Activated T-helper 1 cell treated with Interleukin-2 at 50 U/mL for 16 hours (primary cell): Measurements from ENCODE around the gene GPR108.
A peak's percentile ranks its signal among the peaks of the same experiment; 100 is the strongest.

Experiments
- DNase-seq: peaks from one replicate; pipeline ENCODE4 v3.0.0-alpha.2; 2020; ENCODE audit warnings: low read depth

Gene GPR108

DNA sequence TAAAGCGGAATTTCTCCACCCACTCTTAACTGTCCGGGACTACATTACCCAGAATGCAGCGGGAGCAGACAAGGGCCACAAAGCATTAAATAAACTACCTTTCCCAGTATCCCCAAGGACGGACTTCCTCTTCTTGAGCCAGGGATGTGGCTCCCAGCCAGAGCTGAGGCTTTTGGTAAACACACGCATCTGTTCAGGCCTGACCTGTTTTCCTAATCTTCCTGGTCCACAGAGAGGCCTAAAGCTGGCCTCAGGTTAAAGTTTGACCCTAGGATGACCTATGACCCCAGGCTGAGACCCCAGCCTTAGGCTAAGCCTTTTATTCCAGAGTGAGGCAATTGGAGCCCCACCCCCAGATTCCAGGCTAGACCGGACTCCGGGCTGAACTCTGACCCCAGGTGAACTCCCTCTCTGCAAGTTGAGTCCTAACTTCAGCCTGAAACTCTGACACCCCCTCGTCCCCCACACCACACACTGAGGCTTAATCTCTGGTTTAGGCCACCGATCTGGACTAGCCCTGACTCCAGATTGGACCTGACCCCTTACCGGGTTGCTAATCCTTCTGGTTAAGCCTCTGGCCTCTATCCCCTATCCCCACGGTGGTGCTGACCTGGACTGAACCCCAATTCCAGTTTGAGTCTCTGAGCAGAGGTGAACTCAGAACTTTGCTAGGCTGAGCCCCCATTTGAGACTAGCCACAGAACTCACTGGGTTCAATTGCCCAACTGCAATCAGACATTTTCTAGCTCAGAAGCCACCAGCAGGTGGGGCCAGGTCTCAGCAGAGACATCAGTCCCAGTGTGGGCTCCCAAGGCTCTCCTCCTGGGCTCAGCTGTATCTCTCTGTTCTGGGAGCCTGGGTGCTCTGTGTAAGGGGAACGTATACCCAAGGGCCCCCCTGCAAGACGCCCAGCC lies 750 bp upstream of the GPR108 start:
- DNase-seq: peak; percentile 55

DNA sequence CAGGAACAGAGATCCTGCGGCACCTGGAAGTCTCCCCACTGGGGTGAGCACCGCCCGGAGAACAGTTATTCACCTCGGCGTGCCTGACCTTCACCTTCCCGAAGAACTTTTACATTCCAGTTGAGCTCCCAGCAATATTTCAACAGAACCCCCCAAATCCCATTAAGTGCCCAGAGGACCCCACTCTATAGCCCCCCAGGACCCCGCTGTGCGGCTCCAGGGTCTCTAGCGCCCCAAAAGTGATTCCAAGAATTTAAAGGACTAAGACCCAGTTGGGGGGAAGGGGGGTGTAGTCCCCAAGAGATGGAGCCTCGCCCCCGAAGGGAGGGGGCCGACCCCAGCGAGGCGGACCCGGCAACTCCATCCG lies 480 bp downstream of the GPR108 start:
- DNase-seq: no peak

DNA sequence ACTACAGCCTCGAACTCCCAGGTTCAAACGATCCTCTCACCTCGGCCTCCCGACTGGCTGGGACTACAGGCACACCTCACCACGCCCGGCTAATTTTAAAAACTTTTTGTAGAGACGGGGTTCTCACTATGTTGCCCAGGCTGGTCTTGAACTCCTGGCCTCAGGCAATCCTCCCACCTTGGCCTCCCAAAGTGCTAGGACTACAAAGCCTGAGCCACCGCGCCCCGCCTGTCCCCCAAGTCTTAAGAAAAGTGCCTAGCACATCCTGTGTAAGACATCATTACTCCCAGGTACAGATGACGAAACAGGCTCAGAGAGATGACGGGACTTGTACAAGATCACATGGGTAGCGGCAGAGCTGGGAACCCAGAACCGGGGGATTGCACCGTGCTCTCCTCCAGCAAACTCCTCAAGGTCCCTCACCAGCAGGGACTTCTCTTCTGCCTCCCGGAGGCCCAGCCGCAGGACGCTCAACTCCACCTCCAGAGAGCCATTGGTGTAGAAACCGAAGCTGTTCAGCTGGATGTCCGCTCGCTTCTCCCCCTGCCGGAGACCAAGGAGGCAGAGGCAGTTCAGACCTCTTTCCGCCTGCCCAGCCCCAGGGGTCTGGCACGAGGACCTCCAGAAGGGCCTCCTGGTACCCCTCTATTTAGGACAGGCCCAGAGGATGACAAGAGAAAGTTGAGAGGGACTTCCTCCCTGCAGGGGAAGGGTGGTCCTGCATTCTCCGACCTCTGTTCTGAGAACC lies 1.0 kb downstream of the GPR108 start:
- DNase-seq: peak; percentile 43

DNA sequence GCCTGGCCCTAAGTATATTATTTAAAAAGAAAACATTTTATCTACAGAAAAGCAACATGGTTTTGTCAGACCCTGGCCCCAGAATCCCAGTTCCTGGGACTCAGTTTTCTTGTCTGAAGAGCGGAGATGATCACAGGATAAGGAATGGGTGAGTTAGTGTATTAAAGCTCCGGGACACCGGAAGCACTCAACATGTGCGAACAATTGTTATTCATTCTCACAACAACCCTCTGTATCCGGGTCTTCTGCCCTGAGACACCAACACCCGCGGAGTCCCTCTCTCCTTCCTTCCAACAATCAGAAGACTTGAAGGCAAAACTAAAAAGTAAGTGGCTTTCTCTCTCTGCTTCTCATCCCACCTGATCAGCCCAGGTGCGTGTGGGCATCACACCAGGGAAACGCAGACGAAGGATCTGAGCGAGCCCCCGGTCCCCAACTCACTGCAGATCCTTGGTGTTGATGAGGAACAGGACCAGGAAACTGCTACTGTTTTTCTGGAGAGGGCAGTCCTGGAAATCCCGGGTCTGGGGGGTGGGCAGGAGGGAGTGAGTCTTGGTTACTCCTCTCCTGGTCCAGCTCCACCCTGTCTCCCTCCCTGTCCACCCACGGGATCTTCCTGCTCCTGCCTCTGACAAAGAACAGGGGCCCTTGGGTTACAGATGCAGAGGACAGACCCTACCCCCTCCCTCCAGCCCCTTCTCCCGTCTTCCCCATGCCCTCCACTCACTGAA lies 2.0 kb downstream of the GPR108 start:
- no peak for DNase-seq

DNA sequence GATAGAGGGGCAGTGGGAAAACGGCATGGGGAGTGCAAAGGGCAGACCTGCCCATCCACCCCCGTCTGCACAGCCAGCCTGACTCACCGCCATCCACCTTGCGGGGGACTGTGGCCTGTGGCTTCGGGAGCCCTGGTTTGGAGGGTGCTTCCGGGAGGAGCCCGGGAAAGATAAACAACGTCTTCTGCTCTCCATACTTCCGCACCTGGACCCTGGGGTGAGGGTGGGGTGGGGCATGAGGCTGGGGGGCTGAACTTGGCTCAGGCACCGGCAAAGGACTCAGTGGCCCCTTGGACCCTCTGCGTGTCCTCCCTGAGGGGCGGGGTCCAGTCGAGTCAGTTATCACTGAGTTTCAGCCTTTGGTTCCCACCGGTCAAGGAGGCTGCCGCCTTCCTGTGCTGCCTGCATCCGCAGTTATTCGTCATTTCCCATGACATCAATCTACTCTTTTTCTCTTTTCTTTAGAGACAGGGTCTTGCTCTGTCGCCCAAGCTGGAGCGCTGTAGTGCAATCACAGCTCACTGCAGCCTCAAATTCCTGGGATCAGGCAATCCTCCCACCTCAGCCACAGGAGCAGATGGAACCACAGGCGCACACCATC lies 3.2 kb downstream of the GPR108 start:
- no peak for DNase-seq

DNA sequence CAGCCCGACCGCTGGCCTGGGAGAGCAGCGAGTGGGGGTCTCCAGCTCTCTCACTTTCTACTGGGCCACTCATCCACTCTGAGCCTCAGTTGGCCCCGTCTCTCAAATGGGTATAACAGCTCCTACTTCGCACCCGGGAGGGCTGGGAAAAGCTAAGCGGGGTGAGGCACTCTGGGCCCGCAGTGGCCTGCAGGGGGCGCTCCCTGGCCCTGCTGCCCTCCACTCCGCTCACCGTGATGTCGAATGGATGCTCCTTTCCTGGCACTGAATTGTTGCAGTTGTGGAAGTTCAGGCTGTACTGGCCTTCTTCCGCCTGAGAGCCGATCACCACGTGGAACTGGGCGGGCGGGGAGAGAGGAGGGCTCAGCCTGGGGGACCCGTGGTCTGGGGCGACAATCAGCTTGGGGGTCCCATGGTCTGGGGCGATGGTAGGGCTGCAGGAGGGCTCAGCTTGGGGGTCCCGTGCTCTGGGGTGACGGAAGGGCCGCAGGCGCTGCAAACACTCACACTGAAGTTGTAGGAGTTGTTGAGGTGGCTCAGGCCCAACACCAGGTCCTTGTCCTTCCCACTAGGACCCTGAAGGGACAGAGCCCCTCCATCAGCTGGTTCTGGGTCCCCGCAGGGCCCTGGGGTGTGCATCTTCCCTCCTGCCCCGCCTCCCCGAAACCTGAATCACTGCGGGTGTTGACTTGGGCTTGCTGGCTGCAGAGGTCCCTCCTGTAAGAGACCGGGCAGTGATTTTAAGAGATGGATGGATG lies 3.9 kb downstream of the GPR108 start:
- DNase-seq: no peak

DNA sequence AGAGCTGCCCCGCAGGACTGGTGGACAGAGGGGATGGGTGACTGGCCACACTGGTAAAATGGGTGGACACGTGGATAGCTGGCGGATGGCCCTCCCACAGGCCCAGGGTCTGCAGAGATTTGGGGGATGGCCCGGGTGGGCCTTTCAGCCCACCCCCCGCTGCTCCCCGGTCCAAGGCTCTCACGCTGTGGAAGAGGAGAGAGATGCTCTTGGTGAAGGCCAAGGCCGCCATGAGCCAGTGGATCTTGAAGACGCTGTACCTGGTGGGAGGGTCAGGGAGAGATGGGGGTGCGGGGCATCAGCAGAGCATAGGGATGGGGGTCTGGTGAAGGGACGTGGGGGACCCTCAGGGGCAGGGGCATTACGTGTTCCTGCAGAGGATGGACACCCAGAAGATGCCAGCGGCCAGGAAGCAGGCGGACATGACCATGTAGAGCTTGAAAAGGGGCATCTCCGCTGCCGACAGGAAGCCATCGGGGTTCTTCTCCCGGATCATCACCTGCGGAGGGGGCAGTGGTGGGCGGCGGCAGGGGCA lies 4.5 kb downstream of the GPR108 start:
- no peak for DNase-seq

DNA sequence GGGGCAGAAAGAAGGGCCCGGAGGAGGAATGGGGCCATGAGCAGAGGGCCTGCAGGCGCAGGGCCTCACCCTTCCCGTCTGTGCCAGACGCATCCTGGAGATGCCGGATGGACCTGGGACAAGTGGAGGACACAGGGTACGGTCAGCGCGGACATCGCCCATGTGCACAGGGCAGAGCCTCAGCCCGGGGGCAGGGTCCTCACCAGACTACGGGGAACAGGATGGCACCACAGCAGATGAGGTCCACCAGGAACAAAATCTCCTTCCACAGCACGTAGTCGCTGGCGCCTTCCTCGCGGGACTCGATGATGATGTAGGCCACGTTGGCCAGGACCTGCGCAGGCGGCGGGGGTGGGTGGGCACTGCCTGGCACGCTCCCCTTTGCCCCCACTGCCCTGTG lies 5.6 kb downstream of the GPR108 start:
- DNase-seq: no peak

DNA sequence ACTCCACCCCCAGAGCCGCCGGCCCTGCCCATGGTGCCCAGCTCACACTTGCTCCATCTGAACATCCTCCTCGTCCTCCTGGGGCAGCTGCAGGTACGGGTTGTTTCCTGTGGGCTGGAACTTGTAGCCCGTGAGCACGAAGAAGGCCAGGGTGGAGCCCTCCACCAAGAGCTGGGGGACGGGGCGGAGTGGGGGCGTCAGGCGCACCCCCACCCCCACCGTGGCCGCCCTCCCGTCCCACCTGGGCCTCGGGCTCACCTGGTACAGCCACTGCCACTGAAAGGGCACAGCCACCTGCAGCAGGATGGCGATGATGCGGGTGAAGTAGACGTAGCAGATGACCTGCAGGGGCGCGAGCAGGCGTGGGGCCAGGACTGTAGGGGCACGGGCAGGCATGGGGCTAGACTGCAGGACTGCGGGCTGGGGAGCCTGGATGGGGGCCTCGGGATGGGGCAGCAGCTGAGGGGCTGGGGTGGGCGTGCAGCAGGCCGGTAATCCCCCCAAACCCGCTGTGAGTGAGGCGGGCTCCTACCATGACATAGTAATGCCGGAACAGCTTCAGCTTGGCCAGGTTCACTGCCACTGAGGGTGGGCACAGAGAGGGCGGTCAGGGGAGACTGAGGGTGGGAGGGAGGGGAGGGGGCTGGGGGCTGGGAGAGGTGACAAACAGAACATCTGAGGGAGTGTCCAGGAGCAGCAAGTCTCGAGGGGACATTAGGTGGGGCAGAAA lies 6.3 kb downstream of the GPR108 start:
- no peak for DNase-seq

DNA sequence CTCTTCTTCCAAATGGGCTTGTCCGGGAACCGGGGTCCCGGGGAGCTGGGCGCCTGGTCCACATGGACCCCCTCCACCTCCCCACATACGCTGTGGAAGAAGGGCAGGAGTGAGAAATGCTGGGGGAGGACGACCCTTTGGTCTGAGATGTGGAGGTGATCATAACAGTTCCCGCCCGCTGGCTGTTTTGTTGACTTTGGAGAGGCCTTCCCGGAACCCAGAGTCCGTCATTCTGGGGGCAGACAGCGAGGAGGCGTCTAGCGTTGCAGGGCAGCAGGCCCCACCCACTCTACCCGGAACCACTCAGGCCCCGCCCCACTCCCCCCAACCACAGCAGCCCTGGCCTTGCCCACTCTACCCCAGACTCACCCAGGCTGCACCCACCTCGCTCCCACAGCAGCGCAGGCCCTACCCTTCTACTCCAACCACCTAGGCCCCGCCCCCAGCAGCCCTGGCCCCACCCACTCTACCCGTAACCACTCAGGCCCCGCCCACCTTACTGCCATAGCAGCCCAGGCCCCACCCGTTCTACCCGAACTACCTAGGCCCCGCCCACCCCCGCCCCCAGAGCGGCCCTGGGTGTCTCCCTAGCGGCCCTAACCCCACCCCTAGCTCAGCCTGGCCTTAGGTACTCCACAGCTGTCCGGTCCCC lies 7.1 kb downstream of the GPR108 start:
- no peak for DNase-seq

DNA sequence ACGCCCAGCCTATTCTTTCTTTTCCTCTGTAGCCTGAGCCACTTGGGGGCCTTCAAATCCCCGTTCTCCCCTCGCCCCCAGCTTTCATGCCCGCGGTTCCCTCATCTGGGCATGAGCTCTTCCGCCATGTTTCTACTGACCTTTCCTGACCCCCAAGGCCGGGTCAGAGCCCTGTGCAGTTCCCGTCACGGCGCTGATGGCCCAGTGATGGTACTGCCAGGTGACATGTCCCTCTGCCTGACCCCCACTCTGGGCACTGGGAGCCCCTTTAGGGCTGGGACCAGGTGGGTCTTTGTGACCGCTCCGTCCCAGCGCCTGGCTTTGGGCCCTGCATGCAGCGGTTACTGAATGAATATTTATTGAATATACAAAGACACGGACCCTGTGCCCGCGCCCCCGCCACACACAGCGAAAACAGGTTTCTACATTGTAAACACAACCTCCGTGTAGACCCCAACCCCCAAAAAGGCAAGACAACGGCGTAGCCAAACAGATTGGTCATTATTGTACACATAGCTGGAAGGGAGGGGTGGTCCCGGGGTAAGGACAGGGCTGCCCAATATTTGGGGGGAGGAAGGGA lies 7.7 kb downstream of the GPR108 start:
- no peak for DNase-seq

DNA sequence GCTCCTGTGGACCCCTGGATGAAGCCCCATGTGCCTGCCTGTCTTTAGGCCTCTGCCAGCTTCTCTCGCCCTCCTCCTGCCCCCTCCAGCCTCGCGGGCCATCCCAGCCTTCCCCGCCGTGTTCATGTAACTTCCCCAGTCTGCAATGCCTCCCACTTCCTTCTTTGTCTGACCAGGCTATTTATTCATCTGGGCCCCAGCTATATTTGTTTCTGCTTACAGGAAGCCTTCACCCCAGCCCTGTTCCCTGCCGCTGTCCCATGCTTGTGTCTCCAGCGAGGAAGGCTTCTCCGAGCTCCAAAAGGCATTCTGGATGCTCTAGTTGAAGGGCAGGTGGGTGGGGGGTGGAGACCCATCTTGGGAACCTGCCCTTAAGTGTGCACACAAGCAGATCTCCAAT lies 9.0 kb downstream of the GPR108 start:
- DNase-seq: no peak

DNA sequence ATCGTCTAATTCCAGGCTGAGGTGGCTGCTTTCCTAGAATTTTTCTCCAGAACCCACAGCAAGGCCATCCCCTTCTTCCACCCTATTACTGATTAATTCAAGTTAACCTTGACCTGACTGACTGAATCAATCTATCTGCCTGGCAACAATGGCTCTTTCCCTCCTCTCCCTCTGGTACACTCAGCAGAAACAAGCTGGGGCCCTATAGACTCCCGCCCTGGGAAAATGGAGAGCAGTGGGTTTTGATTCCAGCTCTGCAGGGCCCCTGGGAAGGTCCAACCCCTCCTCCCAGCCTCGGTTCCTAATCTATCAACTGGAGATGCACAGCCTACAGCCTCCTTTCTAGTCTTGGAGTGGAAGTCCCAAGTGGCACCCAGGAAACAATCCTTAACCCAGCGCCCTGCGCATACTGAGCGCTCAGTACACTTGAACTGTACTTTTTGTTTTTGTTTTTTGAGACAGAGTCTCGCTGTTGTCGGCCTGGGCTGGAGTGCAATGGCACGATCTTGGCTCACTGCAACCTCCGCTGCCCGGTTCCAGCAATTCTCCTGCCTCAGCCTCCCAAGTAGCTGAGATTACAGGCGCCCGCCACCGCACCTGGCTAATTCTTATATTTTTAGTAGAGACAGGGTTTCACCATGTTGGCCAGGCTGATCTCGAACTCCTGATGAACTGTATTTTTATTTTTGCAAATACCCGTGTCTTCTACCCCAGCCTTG lies 11.7 kb downstream of the GPR108 start:
- no peak for DNase-seq

DNA sequence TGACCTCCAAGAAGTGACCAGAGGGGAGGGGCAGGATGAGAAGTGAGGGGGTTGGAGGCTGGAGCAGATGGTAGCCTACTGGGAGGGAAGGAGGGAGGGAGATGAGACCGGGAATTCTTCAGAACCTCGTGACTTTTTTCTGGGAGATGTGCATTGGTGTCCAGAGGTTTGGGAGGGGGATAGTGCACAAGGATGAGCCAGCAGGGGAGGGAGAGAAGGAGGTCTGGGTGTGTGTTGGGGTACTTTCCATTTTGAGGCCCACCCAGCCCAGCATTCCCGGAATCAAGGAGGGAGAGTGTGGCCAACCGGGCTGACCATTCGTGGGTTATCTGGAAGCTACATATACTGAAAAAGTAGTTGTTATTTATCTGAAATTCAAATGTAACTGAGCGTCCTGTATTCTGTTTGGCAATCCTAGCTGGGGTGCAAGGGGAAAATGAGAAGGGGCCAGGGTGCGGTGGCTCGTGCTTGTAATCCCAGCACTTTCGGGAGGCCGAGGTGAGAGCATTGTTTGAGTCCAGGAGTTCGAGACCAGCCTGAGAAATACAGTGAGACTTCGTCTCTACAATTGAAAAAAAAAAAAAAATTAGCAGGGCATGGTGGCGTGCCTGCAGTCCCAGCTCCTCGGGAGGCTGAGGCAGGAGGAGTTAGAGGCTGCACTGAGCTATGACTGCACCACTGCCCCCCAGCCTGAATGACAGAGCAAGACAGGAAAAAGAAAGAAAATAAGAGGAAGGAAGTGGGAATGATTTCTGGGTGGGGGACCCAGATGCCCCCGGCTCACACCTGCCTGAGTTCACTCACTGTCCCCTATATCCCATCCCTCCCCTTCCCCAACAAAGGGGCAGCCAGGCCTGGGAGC lies 12.5 kb downstream of the GPR108 start:
- DNase-seq: no peak

DNA sequence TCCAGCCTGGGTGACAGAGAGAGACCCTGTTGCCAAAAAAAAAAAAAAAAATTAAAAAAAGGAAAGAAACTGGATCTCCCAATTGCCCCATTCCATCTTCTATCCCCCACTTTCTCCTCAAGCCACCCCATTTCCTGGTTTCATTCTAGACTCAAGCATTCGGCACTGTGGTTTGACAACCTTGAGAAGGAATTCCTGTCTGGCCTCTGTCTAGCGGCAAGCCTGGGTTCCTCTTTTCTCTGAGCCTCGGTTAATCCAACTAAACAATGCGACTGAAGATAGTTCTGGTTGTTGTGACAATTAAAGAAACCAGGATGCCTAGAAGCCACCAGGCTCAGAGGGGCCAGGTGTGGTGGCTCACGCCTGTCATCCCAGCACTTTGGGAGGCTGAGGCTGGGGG lies 13.6 kb downstream of the GPR108 start:
- no peak for DNase-seq

DNA sequence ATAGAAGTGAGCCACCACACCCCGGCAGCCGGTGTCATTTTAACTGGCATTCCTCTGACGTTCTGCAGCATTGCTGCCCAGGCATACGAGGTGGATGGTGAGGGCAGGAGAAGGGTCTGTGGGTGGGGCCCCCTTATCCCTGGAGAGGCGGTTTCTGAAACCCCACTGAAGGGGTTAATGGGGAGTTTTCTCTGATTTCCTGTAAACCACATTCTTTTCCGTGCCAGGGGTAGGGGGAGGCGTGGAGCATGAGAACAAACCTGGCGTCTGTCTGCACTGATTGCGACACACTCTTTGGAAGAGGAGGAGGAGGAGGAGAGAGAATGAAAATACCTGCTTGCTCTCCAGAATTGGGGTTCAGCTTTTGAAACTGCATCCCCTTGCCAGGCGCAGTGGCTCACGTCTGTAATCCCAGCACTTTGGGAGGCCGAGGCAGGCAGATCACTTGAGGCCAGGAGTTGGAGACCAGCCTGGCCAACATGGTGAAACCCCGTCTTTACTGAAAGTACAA lies 14.2 kb downstream of the GPR108 start:
- DNase-seq: no peak

DNA sequence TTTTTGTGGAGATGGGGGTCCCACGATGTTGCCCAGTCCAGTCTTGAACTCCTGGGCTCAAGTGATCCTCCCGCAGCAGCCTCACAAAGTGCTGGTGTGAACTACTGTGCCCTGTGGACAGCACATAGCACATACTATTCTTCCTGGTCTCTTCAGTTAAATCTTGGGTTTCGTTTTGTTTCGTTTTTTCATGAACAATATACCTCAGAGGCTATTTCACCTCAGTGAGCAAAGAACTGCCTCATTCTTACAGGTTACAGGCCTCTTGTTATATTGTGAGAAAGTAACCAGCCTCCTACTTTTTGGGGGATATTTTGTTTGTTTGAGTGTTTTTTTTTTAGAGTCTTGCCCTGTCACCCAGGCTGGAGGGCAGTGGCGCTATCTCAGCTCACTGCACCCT lies 15.6 kb downstream of the GPR108 start:
- no peak for DNase-seq

DNA sequence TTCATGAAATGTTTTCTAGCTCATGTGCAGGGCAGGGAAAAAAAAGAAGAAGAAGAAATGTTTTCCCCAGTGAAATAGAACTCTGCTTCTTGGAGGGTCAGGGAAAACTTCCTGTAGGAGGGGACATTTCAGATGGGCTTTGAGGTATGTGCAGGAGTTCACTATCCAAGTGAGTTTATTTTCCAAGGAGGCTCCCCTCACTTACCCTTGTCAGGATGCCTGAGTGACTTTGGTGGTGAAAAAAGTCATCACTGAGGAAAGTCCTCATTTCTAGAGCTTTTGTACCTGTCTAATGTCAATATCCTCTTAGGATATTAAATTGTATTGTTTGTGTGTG lies 16.3 kb downstream of the GPR108 start:
- DNase-seq: no peak
